Superior temporal gyrus (tissue), 1 donor: ENCODE results near the gene COL6A5.
"Not testable (repeated sequence)": the region's sequence is repeated elsewhere in the genome, so short reads cannot be mapped to it uniquely, and the experiment has no call there.

Source experiments
- DNase-seq: peaks from one replicate; pipeline ENCODE4 v3.0.0-alpha.2; 2016; ENCODE audit errors: extremely low spot score

COL6A5 gene

GRCh38 chr3:130345487-130346079 lies at the start of gene COL6A5:
TSS of gene COL6A5 (plus strand) at chr3:130345672. CDS start at chr3:130373639, 27,967 bp downstream.
- no peak for DNase-seq

GRCh38 chr3:130299531-130299930 lies 45.9 kb upstream of the COL6A5 start:
- no peak for DNase-seq

DNA sequence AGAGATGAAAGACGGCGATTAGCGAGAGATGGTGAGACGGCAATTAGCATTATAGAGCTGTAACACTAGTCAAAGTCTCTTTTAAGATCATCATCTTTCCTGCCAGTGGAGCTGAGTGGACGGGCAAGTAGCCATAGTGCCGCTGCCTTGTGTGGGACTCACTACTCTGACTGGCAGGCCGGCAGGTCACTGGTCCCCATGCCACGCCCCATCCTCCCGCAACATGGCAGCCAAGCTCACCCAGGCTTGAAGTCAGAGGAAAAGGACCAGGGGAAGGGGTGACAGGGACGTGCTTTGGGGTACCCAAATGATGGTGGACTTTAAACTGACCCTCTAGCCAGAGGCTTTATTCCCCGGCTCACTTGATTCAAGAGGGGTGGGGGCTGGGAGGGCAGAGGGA lies 44.6 kb upstream of the COL6A5 start:
- no peak for DNase-seq

GRCh38 chr3:130310109-130310508 lies 35.4 kb upstream of the COL6A5 start:
- no peak for DNase-seq

- DNase-seq, result no peak
Observed at GRCh38 chr3:130312374-130312773, 33.1 kb upstream of the COL6A5 start.

- no peak for DNase-seq
Observed at GRCh38 chr3:130316169-130316568, 29.3 kb upstream of the COL6A5 start.

GRCh38 chr3:130323503-130323902 lies 22.0 kb upstream of the COL6A5 start:
- DNase-seq, result no peak

DNA sequence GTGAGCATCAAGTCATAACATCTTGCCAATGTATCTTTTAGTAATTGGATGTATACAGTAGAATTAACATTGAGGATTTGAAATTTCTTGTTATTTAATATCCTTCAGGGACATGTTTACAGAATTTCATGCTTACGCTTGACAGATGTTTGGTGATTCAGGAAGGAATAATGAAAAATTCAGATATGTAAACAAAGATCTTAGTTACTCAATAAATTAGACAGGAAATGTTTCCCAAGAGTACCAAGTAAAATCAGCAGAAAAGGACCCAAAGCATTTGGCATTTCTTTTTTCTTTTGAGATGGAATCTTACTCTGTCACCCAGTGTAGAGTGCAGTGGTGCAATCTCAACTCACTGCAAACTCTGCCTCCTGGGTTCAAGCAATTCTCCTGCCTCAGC lies 4.7 kb upstream of the COL6A5 start:
- no peak for DNase-seq

DNA sequence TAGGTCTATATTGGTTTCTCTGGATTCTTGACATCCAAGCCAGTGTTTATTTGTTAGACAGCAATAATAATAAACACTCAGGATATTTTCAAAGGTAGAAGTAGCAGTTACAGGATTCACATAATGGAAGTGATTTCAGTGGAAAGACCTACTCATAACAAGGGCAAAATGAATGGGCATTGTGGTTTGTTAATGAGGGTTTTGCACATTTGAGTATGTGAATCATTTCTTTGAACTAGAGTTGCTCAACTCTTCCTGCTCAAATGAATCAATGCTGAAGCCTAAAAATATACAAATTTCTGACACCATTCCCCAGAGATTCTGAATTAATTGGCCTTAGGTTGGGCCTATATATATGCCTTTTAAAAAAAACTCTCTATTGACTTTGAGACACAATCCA lies 4.1 kb upstream of the COL6A5 start:
- DNase-seq, result no peak

- DNase-seq, result no peak
Observed at GRCh38 chr3:130341882-130342281, 3.6 kb upstream of the COL6A5 start.

- DNase-seq, result no peak
Observed at GRCh38 chr3:130342821-130343661, 2.4 kb upstream of the COL6A5 start.

GRCh38 chr3:130348258-130348657 lies 2.8 kb downstream of the COL6A5 start:
- not testable (repeated sequence) for DNase-seq

DNA sequence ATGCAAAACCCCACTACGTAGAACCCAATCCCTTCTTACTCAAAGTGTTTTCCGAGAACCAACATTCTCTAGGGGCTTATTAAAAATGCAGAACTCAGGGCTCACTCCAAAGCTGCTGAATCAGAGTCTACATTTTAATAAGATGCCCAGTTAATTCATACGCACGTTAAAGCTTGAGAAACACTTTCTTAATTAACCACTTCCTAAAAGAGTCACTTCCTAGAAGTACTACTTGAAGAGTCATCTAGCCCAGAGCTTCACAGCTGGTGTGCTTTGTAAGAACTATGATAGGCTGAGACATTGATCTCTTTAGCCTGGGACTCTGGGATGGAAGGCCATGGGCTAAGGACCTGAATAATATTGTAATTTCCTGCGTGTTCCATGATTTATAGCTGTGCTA lies 9.0 kb downstream of the COL6A5 start:
- no peak for DNase-seq

DNA sequence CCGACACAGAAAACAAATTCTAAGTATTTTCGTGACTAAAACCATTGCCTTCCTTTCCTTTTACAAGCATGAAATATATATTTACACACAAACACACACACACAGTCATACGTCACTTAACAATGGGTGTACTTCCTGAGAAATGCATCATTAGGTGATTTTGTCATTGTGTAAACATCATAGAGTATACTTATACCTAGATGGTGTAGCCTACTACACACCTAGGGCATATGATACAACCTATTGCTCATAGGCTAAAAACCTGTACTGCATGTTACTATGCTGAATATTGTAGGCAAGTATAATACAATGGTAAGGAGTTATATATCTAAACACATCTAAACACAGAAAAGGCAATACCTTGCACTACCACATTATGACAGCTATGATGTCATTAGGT lies 28.6 kb downstream of the COL6A5 start:
- no peak for DNase-seq

GRCh38 chr3:130374908-130375307 lies 29.4 kb downstream of the COL6A5 start:
- no peak for DNase-seq

DNA sequence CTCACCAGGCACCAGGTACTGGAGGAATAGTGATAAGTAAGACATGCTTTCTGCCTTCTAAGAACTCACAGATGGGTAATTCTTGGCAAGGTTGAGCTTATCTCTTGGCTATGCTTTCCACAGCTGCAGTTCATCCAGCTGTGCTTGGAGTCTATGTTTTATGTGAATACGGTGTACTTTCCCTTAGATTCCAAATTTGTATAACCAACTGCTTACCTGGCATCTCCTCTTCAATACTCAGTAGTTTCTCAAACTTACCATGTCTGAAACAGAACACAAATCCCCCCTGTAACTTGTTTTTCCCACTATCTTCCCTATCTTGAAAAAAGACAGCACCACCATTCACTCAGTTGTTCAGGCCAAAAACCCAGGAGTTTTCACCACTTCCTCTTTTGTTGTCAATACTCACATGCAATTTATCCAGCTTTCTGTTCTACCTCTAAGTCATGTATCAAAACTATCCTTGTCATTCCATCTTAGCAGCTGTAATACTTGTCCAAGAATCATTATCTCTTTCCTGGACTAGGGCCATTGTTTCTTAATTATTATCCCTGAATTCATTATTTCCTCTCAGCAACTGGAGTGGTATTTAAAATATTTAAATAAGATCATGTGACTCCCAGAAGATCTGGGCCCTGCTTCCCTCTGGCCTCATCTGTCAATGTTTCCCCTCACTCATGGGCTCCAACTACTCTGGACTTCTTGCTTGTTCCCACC lies 32.6 kb downstream of the COL6A5 start:
- no peak for DNase-seq

GRCh38 chr3:130378677-130379191 lies 33.3 kb downstream of the COL6A5 start:
- DNase-seq, result no peak

- DNase-seq, result no peak
Observed at GRCh38 chr3:130379274-130379673, 33.8 kb downstream of the COL6A5 start.

- DNase-seq, result no peak
Observed at GRCh38 chr3:130380398-130380797, 34.9 kb downstream of the COL6A5 start.

DNA sequence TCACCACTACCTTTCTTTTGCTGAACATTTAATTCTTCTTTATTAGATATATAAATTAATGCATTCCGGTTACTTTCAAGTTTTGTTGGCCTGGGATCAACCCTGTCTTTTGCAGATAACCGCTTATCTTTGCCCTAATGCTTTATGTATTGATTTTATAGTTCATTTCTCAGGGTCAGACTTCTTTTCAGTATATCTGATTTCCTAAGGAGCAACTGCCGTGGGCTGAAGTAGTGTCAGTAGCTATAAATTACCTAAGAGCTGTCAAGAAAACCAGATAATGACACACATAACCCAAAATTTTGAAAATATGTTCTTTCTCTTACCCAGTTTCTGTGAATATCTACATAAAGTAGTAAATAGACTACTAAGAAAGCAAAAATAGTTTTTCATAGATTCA lies 38.0 kb downstream of the COL6A5 start:
- no peak for DNase-seq

DNA sequence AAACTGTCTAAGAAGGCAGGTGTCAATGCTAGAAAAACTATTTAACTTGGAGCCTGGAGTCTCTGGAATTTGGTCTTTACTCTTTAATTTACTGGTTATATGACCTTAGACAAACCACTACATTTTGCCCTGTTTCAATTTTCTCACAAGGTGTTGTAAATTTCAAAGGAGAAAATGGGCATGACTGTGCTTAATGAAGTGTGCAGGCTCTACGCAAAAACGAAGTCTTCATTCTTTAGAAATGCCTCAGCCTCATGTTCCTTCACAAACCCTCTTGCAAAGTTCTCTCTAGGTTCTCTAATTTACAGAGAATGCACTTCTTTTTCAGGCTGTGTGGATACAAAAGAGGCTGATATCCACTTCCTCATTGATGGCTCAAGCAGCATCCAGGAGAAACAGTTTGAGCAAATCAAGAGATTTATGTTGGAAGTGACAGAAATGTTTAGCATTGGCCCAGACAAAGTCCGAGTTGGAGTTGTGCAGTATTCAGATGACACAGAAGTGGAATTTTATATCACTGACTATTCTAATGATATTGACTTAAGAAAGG lies 39.1 kb downstream of the COL6A5 start:
- DNase-seq, result no peak

DNA sequence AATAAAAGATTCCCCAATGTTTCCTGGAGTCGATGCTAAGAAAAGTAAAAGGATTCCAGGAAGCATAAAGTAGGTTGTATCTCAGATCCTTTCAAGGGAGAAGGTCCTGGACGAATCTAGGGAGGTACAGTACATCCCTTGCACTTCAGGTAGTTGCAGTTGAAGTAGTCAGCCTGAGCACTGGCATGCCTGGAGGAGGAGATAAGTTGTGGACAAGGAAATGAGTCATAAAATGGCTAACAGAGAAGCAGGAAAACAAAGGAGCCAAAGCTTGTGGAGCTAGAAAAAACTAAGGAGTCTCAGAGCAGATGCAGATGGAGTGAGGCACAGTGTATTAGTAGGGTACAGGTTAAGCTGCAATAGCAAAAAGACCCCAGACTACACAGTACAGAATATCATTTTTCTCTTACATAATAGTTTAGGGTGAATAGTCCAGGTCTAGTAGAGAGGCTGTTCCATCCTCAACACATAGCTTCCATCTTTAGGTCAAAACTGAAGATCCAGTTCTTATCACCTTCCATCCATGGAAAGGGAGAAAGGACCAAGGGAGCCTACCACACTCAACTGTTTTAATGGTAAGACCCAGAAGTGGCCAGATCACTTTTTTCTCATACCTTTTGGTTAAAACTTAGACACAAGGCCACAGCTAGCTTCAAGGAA lies 41.3 kb downstream of the COL6A5 start:
- DNase-seq, result no peak
